Fibroblast of the conjunctiva (primary cell): ENCODE measurements around the gene DDRGK1.

Experiments used
- DNase-seq: peaks from one replicate; pipeline ENCODE4 v3.0.0-alpha.2; 2010; ENCODE audit warnings: low read depth

Gene DDRGK1

GRCh38 chr20:3235666-3236324 is 31.3 kb upstream of the DDRGK1 start:
- DNase-seq = no peak

DNA sequence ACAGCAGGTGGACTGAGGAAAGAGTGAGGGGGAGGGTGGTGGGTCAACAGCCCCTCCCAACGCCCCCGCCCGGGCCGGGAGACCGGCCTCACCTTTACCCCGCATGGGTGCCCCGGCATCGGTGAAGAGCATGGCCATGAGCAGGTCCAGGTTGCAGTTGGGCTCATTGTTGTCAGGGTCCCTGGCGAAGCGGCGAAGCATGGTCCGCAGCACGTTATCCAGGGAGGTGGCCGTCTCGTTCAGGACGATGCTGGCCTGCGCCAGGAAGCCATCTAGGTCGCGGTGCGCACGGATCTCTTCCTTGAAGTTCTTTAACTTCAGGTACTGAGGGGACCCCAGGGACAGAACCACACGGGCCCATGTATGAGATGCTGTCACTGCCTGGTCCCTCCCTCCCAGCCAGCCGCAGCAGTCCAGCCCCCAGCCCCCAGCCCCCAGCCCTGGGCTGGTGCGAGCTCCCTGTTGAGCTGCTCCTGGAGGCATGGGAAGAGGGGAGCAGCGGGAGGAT is 29.6 kb upstream of the DDRGK1 start:
- DNase-seq = no peak

- no peak for DNase-seq
Observed at GRCh38 chr20:3233131-3233990, 28.9 kb upstream of the DDRGK1 start.

DNA sequence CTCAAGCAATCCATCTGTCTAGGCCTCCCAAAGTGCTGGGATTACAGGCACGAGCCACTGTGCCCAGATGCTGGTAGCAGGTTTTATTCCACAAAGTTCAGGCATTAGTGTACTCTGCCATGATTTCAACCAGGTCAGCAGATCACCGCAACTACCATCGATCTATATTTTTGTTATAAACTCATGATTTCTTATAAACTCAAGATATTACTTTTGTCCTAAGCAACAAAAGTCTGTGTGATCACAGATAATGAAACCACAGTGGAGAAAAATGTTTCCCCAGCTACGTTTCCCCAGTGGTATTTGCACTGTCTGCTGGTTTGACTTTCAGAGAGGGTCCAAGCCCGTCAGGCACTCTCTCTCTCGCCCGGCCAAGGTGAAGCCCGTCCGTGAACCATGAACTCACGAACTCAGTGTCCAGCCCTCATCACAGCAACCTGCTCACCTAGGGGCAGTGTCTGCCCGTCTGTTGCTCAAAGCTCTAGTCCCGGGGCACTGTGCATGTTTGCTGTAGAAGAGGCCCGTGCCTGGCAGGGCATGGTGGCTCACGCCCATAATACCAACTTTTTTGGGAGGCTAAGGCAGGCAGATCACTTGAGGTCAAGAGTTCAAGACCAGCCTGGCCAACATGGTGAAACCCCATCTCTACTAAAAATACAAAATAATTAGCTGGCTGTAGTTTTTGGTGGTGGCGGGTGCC is 27.6 kb upstream of the DDRGK1 start:
- DNase-seq = no peak

- DNase-seq = no peak
Observed at GRCh38 chr20:3231116-3231515, 26.6 kb upstream of the DDRGK1 start.

DNA sequence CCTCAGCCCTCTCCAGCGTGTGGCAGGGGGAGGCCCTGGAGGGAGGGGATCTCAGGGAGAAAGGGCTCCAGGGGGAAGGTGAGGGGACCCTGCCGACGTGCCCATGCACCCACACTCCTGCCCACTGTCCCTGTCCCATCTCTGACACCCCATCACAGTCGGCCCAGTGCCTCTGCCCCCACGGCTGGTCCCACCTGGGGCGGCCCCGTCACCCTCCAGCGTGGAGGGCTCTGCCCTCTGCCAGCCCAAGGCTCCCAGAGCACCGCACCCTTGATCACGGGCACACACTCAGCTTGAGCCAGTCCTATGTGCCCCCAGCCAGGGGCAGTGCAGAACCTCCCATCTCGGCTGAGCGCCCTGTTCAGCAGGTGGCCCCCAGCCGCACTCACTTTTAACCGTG is 25.3 kb upstream of the DDRGK1 start:
- DNase-seq = no peak

GRCh38 chr20:3229158-3229557 is 24.7 kb upstream of the DDRGK1 start:
- DNase-seq = no peak

- DNase-seq = no peak
Observed at GRCh38 chr20:3228750-3229032, 24.2 kb upstream of the DDRGK1 start.

GRCh38 chr20:3227936-3228749 is 23.7 kb upstream of the DDRGK1 start:
- DNase-seq = no peak

DNA sequence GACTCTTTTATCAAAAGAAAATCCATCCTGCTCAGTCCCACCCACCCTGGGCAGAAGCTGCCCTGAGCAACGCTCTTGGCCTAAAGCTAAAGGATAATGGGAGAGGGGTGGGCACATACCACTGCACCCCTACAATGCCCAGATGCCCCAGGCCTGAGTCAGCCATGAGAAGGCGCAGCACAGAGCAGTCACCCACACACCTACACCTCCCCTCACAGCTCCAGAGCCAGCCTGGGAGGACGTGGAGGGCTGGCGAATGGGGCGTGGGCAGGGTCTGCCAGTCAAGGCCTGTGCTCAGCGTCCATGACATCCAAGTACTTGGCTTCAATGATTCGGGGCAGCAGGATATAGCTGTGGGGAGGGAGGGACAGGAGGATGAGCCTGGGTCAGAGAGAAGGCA is 23.0 kb upstream of the DDRGK1 start:
- no peak for DNase-seq

GRCh38 chr20:3226864-3227263 is 22.4 kb upstream of the DDRGK1 start:
- DNase-seq = no peak

DNA sequence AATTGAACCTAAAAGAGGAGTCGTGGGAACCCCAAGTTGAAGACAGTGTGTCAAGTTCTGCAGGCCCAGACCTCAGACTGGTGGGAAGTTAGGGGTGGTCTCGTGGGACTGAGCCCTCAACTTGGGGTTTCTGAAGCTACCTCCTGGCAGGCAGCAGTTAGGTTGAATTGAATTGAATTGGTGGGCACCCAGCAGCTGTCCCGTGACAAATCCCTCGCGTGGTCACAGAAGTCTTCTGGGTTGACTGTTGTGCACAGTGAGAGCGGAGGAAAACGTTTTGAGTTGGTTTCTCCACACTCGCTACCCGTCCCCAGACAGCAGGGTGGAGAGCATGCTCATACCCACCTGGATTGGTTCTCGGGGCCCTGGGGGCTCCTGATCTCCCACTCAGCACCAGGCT is 21.6 kb upstream of the DDRGK1 start:
- no peak for DNase-seq

DNA sequence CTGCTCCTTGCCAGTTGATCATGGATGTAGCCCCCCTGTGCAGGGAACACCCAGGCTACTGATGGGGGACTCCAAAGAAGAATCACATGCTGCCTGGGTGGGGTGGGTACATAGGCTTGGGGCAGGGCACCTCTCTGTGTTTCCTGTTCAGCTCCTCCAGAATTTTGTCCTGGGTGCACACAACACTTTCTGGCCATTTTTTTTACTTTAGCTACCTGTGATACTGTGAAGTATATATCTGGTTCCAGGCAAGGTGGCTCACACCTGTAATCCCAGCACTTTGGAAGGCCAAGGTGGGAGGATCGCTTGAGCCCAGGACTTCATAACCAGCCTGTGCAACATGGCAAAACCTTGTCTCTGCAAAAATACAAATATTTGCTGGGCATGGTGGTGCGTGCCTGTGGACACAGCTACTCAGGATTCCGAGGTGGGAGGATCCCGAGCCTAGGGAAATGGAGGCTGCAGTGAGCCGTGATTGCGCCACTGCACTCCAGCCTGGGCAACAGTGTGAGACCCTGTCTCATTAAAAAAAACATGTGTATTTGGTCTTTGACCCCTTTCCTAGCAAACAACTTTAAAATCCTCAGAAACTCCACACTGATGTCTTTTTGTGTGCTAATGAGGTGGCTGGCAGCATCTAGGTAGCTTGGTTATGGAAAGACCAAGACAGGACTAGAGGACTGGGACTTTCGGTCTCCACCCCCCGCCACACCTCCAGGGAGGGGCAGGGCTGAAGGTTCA is 20.4 kb upstream of the DDRGK1 start:
- no peak for DNase-seq

- no peak for DNase-seq
Observed at GRCh38 chr20:3223994-3224680, 19.7 kb upstream of the DDRGK1 start.

GRCh38 chr20:3223651-3223993 is 19.1 kb upstream of the DDRGK1 start:
- no peak for DNase-seq

DNA sequence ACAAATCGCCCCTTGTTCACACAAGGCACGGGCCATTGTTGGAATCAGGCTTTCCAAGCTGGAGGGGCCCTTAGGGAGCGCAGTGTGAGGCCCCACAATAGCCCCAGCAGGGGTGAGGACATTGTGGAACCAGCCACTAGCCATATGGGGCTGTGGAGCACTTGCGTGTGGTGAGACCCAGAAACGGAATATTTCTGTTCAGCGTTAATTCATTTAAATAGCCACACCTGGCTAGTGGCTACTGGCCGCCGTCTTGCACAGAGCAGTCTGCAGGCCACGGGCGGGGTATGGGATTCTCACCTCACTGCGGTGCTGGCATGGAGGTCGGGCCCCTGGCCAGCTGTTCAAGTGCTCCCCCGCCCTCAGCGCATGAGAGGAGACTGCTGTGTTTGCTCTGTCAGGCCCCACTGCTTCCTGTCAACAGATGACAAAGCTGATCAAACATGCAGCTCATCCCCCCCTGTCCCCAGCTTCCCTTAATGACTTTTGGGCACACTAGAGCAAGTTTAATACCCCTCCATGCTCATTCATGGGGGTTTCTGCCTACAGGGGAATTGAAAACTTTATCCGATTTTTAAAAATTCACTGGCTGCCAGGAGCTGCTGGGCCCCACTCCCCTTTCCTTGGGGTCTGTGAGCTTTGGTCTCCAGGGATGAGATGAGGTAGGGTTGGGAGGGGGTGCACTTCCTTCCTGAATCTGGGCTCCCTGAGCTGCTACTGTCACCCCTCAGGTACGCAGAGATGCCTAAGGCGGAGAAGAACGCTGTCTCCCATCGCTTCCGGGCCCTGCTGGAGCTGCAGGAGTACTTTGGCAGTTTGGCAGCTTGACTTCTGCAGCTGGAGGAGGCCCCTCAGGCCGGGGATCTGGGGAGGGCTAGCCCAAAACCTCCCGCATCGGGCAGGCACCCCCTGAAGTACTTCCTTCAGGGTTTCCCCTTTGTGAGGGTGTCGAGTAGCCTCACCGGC is 18.4 kb upstream of the DDRGK1 start:
- DNase-seq = no peak

DNA sequence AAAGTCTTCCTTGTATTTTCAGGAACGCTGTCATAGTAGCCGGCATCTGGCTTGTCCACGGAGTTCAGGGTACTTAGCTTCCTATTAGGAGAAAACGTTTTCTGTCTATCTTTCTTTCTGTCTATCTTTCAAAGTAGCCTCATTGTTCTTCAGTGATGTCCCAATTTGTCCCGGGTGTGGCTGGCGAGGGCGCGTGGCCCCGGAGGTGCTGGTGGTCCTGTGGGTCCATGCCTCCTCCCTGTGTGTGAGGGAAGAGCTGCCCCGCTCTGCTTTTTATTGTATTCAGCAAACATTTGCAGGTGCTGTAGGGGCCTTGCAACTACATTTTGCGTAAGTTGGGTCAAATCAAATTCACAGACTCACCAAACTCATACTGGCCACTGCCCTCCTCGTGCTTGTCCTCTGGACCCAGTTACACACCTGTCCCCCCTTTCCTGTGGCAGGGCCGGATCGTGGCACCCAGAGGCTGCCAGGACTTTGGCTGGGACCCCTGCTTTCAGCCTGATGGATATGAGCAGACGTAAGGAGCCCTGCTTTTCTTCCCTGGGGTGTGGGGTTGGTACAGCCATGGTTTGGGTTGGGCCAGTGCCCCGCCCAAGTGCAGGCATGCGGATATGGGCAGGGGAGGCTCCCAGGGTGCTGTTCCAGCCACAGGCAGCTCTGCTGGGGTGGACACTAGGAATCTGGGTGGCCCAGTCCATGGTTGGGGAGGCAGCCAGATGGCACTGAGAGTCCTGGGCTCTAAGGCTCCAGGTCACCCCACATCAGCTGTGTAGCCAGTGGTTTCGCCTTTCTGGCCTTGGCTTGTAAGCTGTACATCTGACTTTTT is 17.1 kb upstream of the DDRGK1 start:
- DNase-seq = no peak

- no peak for DNase-seq
Observed at GRCh38 chr20:3218307-3218988, 14.0 kb upstream of the DDRGK1 start.
